Measurements from ENCODE around the gene SULF2.

Gene SULF2

GRCh38 chr20:47730744-47731143 is 54.5 kb downstream of the SULF2 start:
- Histone ChIP-seq H3K27me3 (ENCODE audit: control insufficient read depth, insufficient read depth, low read length) (no peaks in the 10 kb centered on the region), H3K4me1 (ENCODE audit: control insufficient read depth, insufficient read depth, low read length) (no peaks in the 10 kb centered on the region)

GRCh38 chr20:47729472-47729871 is 55.8 kb downstream of the SULF2 start:
- Histone ChIP-seq H3K9me3 (ENCODE audit: control insufficient read depth, insufficient read depth, low read length) (no peaks in the 10 kb centered on the region), H3K27ac (ENCODE audit: low read depth, low read length) (no peak overlapping the region), H3K4me3 (ENCODE audit: low read depth, low read length) (no peak overlapping the region), H3K27me3 (ENCODE audit: control insufficient read depth, insufficient read depth, low read length) (no peaks in the 10 kb centered on the region), H3K36me3 (ENCODE audit: control insufficient read depth, insufficient read depth, low read length) (no peaks in the 10 kb centered on the region), H3K9ac (ENCODE audit: low read depth, low read length) (no peak overlapping the region), H3K4me1 (ENCODE audit: control insufficient read depth, insufficient read depth, low read length) (no peaks in the 10 kb centered on the region)

More at GRCh38 chr20:47730744-47731143, 54.5 kb downstream of the SULF2 start:
- H3K27ac ChIP-seq (ENCODE audit: low read depth, low read length), result no peak overlapping the region
- no peaks in the 10 kb centered on the region for H3K9me3 ChIP-seq (ENCODE audit: control insufficient read depth, insufficient read depth, low read length)
- H3K9ac ChIP-seq (ENCODE audit: low read depth, low read length), result no peak overlapping the region
- H3K4me3 ChIP-seq (ENCODE audit: low read depth, low read length), result no peak overlapping the region
- no peaks in the 10 kb centered on the region for H3K36me3 ChIP-seq (ENCODE audit: control insufficient read depth, insufficient read depth, low read length)

DNA sequence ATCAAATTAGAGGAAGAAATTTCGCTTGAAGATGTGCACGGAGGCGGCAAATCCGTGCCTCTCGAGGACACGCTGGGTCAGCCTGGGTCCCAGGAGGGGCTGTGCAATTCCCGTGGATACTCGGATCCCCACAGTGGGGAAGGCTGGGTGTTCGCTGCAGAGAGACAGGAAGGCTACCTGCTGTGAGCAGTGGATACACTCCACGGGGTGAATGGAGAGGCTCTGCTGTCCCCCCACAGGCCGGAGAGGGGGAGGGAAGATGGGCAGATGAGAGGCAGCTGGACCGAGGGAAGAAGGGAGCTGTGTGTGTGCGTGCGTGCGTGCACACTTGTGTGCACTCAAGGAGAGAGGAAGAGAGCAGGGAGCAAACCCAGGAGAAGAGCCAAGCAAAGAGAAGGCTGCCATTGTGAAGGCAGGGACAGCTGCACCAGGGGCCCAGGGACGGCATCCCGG is 57.3 kb downstream of the SULF2 start:
- Histone ChIP-seq H3K27me3 (ENCODE audit: control insufficient read depth, insufficient read depth, low read length) (no peaks in the 10 kb centered on the region), H3K9ac (ENCODE audit: low read depth, low read length) (no peak overlapping the region), H3K27ac (ENCODE audit: low read depth, low read length) (no peak overlapping the region), H3K4me3 (ENCODE audit: low read depth, low read length) (no peak overlapping the region), H3K9me3 (ENCODE audit: control insufficient read depth, insufficient read depth, low read length) (no peaks in the 10 kb centered on the region), H3K4me1 (ENCODE audit: control insufficient read depth, insufficient read depth, low read length) (no peaks in the 10 kb centered on the region), H3K36me3 (ENCODE audit: control insufficient read depth, insufficient read depth, low read length) (no peaks in the 10 kb centered on the region)

DNA sequence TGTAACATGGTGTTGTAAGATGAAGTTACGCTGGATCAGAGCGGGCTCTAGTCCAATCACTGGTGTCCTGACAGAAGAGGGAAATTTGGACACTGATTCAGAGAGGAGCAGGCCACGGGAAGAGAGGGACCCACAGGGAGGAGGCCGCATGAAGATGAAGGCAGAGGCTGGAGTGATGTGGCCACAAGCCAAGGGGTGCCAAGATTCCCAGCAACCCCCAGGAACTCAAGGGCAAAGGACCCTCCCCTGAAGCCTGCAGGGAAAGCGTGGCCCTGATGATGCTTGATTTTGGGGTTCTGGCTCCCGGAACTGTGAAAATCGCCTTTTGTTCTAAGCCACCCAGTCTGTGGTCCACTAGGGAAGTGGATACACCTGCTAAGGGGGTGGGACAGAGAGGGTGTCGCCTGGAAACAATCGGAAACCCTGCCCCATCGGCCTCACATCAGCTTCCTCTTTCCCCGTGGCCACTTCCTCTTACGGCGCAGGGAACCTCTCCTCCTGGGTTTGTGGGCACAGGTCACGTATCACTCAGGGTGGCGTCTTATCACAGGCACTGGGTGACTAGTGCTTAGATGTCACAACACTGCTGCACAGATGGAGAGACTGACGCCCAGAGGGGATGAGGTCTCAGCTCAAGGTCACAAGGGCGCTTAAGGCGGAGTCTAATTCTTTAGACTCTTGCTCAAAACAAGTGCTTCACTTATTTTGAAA is 58.0 kb downstream of the SULF2 start:
- Histone ChIP-seq H3K9me3 (ENCODE audit: control insufficient read depth, insufficient read depth, low read length) (no peaks in the 10 kb centered on the region), H3K36me3 (ENCODE audit: control insufficient read depth, insufficient read depth, low read length) (no peaks in the 10 kb centered on the region), H3K4me1 (ENCODE audit: control insufficient read depth, insufficient read depth, low read length) (no peaks in the 10 kb centered on the region), H3K9ac (ENCODE audit: low read depth, low read length) (no peak overlapping the region), H3K27ac (ENCODE audit: low read depth, low read length) (no peak overlapping the region), H3K4me3 (ENCODE audit: low read depth, low read length) (no peak overlapping the region), H3K27me3 (ENCODE audit: control insufficient read depth, insufficient read depth, low read length) (no peaks in the 10 kb centered on the region)

DNA sequence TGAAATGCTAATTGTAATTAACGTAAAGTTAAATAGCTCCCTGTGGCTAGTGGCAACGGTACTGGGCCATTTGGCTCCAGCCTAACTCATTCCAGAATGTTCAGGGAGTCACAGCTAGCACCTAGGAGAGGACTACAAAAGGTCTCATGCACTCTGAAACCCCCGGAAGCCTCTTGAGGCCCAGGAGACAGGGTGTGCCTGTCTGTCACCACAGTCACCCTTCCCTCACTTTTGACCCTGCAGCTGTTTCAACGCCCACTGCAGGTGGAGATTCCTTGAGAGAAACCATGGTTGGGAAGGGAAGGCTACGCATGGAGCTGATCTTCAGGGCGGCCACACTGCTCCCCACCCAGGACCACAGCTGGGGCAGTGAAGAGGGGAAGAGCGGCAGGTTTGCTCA is 58.6 kb downstream of the SULF2 start:
- Histone ChIP-seq H3K36me3 (ENCODE audit: control insufficient read depth, insufficient read depth, low read length) (no peaks in the 10 kb centered on the region), H3K27me3 (ENCODE audit: control insufficient read depth, insufficient read depth, low read length) (no peaks in the 10 kb centered on the region), H3K9me3 (ENCODE audit: control insufficient read depth, insufficient read depth, low read length) (no peaks in the 10 kb centered on the region), H3K9ac (ENCODE audit: low read depth, low read length) (no peak overlapping the region), H3K4me3 (ENCODE audit: low read depth, low read length) (no peak overlapping the region), H3K4me1 (ENCODE audit: control insufficient read depth, insufficient read depth, low read length) (no peaks in the 10 kb centered on the region), H3K27ac (ENCODE audit: low read depth, low read length) (no peak overlapping the region)

DNA sequence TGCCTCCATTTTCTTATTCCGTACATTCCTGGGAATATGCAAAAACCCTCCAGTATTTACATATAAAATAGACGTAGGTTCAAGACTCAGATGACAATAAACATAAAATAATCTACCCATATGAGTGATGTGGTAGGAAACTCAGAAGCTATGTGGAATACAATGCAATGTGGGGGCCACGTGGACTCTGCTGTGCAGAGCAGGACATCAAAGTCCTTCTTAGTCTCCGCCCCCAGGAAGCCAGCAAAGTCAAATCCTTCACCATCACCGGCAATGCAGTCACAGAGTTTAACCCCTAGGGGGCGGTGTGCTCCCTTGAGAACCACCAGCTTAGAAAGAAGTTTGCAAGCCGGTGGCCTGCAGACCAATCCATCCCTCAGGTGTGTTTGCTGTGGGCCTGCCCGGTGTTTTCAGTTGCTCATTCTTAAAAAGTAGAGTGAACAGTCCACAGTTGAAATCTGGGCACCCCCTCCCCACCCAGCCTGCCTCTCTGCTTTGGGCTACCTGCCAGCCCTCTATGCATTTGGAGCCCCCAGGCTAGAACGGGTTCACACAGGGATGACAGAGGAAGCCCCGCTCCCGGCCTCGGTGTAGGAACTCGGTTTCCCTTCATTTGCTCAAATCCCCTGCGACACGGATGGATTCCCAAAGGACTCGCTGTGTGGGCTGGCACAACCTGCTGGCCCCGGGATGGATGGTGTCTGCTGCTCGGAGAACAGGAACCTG is 59.9 kb downstream of the SULF2 start:
- Histone ChIP-seq H3K4me1 (ENCODE audit: control insufficient read depth, insufficient read depth, low read length) (no peaks in the 10 kb centered on the region), H3K9ac (ENCODE audit: low read depth, low read length) (no peak overlapping the region), H3K36me3 (ENCODE audit: control insufficient read depth, insufficient read depth, low read length) (no peaks in the 10 kb centered on the region), H3K4me3 (ENCODE audit: low read depth, low read length) (no peak overlapping the region), H3K9me3 (ENCODE audit: control insufficient read depth, insufficient read depth, low read length) (no peaks in the 10 kb centered on the region), H3K27ac (ENCODE audit: low read depth, low read length) (no peak overlapping the region), H3K27me3 (ENCODE audit: control insufficient read depth, insufficient read depth, low read length) (no peaks in the 10 kb centered on the region)

DNA sequence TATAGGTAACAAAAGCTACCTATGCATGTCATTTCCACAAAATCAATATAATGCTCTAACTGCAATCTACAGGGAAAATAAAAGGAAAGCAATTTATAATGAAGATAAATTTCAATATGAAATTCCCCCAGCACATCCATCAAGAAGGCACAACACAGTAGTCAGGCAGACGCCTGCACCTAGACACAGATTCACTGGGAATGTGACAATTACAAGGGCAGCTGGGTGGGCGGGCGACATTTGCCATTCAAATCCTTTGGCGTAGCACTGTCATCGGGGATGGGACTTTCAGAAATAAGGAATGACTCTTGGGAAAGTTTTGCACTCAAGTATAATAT is 60.4 kb downstream of the SULF2 start:
- Histone ChIP-seq H3K4me1 (ENCODE audit: control insufficient read depth, insufficient read depth, low read length) (no peaks in the 10 kb centered on the region), H3K36me3 (ENCODE audit: control insufficient read depth, insufficient read depth, low read length) (no peaks in the 10 kb centered on the region), H3K9me3 (ENCODE audit: control insufficient read depth, insufficient read depth, low read length) (no peaks in the 10 kb centered on the region), H3K9ac (ENCODE audit: low read depth, low read length) (no peak overlapping the region), H3K27me3 (ENCODE audit: control insufficient read depth, insufficient read depth, low read length) (no peaks in the 10 kb centered on the region), H3K4me3 (ENCODE audit: low read depth, low read length) (no peak overlapping the region), H3K27ac (ENCODE audit: low read depth, low read length) (no peak overlapping the region)

DNA sequence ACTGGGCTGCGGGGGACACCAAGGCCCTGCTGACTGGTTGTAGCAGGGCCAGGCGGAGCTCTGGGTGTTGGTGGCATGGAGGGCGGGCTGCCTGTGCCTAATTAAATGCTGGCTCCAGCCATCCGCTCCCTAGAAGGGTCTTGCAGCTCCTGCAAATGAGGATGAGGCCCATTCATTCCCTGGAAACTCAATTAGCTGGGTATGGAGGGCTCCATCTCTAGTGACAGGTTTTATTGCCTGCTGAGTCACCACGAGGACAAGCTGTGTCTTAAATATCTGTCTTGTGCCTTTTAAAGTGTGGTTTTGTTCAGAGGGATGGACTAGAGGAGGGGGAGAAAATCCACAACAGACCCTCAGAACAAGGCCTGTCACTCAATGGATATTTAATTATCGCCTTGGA is 60.9 kb downstream of the SULF2 start:
- no peaks in the 10 kb centered on the region for H3K9me3 ChIP-seq (ENCODE audit: control insufficient read depth, insufficient read depth, low read length)
- no peak overlapping the region for H3K27ac ChIP-seq (ENCODE audit: low read depth, low read length)
- H3K9ac ChIP-seq (ENCODE audit: low read depth, low read length), result no peak overlapping the region
- H3K4me1 ChIP-seq (ENCODE audit: control insufficient read depth, insufficient read depth, low read length), result no peaks in the 10 kb centered on the region
- no peaks in the 10 kb centered on the region for H3K27me3 ChIP-seq (ENCODE audit: control insufficient read depth, insufficient read depth, low read length)
- no peak overlapping the region for H3K4me3 ChIP-seq (ENCODE audit: low read depth, low read length)
- no peaks in the 10 kb centered on the region for H3K36me3 ChIP-seq (ENCODE audit: control insufficient read depth, insufficient read depth, low read length)

DNA sequence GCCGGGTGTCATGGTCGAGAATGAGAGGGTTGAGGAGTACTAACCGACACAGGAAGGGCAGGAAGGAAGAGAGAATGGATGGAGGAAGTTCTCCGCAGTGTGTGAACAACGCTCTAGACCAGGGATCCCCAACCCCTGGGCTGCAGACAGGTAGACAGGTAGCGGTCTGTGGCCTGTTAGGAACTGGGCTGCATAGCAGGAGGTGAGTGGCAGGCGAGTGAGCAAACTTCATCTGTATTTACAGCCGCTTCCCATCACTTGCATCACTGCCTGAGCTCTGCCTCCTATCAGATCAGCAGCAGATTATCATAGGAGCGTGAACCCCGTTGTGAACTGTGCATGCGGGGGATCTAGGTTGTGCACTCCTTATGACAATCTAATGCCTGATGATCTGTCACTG is 62.0 kb downstream of the SULF2 start:
- Histone ChIP-seq H3K27ac (ENCODE audit: low read depth, low read length) (no peak overlapping the region), H3K9ac (ENCODE audit: low read depth, low read length) (no peak overlapping the region), H3K36me3 (ENCODE audit: control insufficient read depth, insufficient read depth, low read length) (no peaks in the 10 kb centered on the region), H3K4me3 (ENCODE audit: low read depth, low read length) (no peak overlapping the region), H3K27me3 (ENCODE audit: control insufficient read depth, insufficient read depth, low read length) (no peaks in the 10 kb centered on the region), H3K4me1 (ENCODE audit: control insufficient read depth, insufficient read depth, low read length) (no peaks in the 10 kb centered on the region), H3K9me3 (ENCODE audit: control insufficient read depth, insufficient read depth, low read length) (no peaks in the 10 kb centered on the region)

- H3K9me3 ChIP-seq (ENCODE audit: control insufficient read depth, insufficient read depth, low read length), result no peaks in the 10 kb centered on the region
- no peaks in the 10 kb centered on the region for H3K4me1 ChIP-seq (ENCODE audit: control insufficient read depth, insufficient read depth, low read length)
- no peak overlapping the region for H3K4me3 ChIP-seq (ENCODE audit: low read depth, low read length)
- H3K36me3 ChIP-seq (ENCODE audit: control insufficient read depth, insufficient read depth, low read length), result no peaks in the 10 kb centered on the region
- no peak overlapping the region for H3K27ac ChIP-seq (ENCODE audit: low read depth, low read length)
- no peaks in the 10 kb centered on the region for H3K27me3 ChIP-seq (ENCODE audit: control insufficient read depth, insufficient read depth, low read length)
- no peak overlapping the region for H3K9ac ChIP-seq (ENCODE audit: low read depth, low read length)
These were observed 64.4 kb downstream of the SULF2 start for GRCh38 chr20:47720636-47721427.

DNA sequence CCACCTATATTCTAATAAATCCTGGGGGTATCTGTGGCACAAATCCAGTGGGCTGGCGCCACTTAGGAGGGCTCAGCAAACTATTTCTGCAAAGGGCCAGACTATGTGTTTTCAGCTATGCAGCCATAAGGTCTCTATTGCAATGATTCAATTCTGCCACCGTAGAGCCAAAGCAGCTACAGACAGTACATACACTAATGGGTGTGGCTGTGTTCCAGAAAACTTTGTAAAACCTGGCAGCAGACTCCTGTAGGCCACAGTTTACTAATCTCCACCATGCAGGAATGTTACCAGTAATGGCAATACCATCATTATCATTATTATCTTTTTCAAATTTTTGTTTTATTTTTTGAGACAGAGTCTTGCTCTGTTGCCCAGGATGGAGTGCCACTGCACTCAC is 65.7 kb downstream of the SULF2 start:
- H3K27me3 ChIP-seq (ENCODE audit: control insufficient read depth, insufficient read depth, low read length), result no peaks in the 10 kb centered on the region
- H3K4me1 ChIP-seq (ENCODE audit: control insufficient read depth, insufficient read depth, low read length), result no peaks in the 10 kb centered on the region
- no peaks in the 10 kb centered on the region for H3K36me3 ChIP-seq (ENCODE audit: control insufficient read depth, insufficient read depth, low read length)
- H3K4me3 ChIP-seq (ENCODE audit: low read depth, low read length), result no peak overlapping the region
- no peak overlapping the region for H3K9ac ChIP-seq (ENCODE audit: low read depth, low read length)
- no peaks in the 10 kb centered on the region for H3K9me3 ChIP-seq (ENCODE audit: control insufficient read depth, insufficient read depth, low read length)
- no peak overlapping the region for H3K27ac ChIP-seq (ENCODE audit: low read depth, low read length)

All from HUES48 (cell line).